Stimulated activated CD4-positive, alpha-beta T cell treated with anti-CD3 and anti-CD28 coated beads, Interleukin-15, amount 100 ng/mL, for 48 hours (primary cell): ENCODE measurements around the gene USP2.

Source experiments
- DNase-seq, 2 donors: peaks; one replicate each; pipeline ENCODE4 v3.0.0-alpha.2; 2020; ENCODE audit warnings: low read depth in 2 of 2

USP2 gene

GRCh38 chr11:119363081-119363850, 18.2 kb downstream of the USP2 start:
- DNase-seq = no peak

- DNase-seq = no peak
These were observed 18.8 kb downstream of the USP2 start for GRCh38 chr11:119362741-119363080.

GRCh38 chr11:119361941-119362725, 19.4 kb downstream of the USP2 start:
- no peak for DNase-seq

DNA sequence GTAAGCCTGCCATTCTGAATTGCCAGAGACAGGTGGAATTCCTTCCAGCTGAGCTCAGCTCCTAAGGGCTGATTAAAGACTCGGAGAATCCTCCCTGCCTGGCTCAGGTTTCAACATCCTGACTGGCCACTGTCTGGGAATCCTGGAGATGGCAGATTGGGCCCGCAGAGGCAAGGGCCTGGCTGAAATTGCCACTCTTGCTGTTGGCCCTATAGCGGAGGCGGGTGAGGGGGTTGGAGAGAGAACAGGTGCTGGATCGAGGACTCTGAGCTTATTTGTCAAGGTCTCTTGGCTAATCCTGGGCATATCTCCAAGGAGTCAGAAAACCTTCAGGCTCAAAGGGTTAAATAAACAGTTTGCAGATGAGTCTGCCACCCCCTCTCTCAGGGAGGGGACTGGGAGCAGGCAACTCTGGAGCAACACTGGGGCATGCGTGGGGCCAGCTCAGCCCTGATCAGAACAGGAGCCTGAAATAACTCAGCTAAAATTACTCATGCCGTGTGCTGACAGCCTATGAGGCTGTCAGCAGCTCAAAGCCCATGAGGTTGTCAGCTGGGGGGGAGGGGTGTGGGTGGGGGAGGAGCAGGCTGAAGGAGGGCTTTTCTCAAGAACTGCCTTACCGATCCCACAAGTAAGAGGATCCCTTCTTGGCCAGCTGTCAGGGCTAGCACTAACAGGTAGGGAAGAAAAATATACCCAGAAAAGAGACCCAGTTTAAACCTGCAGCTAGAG, 20.3 kb downstream of the USP2 start:
- peak; percentile 60 to 66 for DNase-seq

GRCh38 chr11:119359365-119360214, 21.9 kb downstream of the USP2 start:
- no peak for DNase-seq

DNA sequence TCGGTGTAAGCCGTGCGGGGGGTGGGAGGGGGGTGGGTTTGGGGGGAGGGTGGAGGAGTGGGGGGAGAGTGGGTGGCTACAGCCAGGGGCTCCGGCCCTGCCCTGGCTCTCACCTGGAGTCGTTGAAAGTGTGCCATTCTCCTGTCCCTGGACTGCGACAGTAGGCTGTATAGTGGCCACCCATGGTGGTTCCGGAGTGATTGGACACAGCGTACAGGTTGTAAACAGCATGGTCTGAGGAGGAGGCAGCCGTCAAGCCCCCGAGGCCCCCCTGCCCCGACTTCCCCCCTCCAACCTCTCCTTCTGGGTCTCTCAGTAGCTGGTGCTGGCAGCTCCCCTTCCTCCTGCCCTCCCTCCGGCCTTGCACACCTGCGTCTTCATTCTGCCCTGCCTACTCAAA, 24.4 kb downstream of the USP2 start:
- no peak for DNase-seq

- DNase-seq = peak; percentile 52 to 67
These were observed 25.0 kb downstream of the USP2 start for GRCh38 chr11:119356349-119357031.

- no peak for DNase-seq
These were observed 26.2 kb downstream of the USP2 start for GRCh38 chr11:119355091-119355843.

- no peak for DNase-seq
These were observed 28.6 kb downstream of the USP2 start for GRCh38 chr11:119352857-119353260.

DNA sequence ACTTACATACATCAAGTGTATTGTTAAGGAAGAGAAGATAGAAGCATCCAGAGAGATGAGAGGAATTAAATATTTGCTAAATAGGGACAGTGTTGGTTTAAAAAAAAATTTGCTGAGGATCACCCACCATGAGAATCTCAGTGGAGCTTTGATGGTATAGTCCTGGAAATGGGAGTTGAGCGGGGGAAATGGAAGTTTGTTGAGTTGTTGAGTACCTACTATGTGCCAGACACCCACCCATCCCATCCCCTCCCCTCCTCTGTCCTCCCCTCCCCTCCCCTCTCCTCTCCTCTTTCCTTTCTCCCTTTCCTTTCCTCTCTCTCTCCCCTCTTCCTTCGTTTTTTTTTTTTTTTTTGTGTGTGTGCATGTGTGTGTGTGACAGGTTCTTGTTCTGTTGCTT, 30.3 kb downstream of the USP2 start:
- no peak for DNase-seq

DNA sequence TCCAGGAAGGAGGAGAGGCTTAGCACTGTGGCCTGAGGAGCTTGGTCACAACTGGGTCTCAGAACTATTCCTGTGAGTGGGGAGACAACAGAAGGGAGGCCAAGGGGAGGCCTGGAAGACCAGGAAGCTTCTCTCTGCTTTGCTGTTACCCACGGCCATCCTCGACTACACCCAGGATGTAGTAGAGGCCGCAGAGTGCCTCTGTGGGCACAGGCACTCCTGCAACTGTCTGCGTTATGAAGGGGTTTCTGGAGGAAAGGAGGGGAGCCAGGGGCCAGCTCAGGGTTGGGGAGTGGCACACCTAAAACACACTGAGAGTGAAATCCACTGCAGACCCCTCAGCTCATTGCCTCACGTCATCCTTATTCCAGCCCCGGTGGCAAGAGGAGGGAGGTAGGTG, 31.2 kb downstream of the USP2 start:
- DNase-seq = no peak

DNA sequence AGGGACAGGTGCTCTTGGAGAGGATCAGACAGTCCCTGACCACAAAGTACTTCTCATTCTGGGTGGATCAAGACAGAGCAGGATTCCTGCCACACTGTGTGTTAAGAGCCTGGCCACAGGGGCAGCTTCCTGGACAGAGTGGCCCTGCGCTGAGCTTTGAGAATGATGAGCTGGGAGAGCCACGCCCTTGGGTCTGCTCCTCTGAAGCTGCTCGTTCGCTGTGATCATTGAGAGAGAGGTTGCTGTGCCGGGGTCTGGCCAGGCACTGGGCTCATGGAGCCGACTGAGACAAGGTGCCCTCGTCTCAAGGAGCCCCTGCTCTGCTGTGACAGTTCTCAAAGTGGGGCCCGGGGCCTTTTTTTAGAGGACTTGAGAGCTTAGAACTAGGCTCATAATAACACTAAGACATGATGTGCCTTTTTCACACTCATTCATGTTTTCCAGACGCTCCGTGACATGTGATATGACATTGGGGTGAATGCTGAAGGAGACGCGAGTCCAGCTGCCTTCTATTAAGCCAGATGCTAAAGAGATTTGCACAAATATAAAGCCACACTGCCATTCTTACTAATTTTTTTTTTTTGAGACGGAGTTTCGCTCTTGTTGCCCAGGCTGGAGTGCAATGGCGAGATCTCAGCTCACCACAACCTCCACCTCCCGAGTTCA, 33.4 kb downstream of the USP2 start:
- no peak for DNase-seq

DNA sequence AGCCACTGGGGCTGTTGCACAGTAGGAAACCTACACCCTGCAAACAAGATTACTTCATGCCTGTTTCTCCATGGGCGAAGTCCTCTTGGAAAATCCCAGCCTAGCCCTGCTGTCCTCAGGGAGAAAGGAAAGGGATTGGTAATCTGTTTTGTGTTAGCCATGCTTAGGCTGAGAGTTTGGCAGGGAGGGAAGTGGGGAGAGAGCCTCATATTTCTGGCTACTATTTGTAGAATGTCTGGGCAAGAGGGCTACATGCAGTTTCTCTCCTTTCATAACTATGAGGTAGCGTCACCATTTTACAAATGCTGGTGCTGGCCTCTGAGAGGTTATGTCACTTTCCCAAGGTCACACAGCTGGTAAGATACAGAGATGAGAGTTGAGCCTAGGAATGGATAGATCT, 34.2 kb downstream of the USP2 start:
- no peak for DNase-seq

DNA sequence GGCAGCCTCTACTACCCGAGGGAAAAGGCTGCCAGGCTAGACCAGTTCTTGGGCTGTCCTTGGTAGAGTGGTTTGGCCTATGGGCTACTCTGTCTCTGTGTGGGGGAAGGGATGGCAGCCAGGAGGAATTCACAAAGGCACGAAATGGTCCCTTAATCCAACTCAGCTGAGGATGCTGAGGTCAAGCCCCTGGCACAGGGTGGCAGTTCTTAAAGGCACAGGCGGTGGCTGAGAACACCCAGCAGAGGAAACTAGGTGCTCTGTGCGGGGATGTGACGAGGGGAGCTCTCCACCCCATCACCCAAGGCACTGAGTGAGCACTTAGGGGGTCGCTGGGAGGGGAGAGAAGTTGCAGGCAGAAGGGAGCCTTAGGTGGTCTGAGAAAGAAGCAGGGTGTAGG, 34.9 kb downstream of the USP2 start, which contains the start of gene MFRP:
Gene MFRP (minus strand): TSS at position 101 of the 400 bp plus-strand sequence. CDS start 192 bp downstream, outside the sequence.
- DNase-seq = no peak

DNA sequence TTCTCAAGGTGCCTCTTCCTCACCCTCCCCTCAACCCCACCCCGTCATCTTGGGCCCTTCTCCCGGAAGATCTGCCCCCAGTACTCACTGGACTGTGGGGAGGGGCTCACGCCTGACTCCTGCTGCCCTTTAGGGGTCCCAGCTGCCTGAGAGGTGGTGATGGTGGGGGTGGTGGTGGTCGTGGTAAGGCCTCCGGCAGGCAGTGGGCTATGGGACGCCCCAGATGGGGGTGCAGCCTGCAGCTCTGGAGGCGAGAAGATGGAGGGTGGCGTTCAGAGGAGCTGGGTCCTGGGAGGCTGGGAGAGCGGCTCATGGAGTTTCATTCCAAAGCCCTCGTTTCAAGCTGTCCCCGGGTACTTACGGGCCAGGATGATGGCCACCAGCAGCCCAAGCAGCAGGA, 35.8 kb downstream of the USP2 start:
- no peak for DNase-seq

DNA sequence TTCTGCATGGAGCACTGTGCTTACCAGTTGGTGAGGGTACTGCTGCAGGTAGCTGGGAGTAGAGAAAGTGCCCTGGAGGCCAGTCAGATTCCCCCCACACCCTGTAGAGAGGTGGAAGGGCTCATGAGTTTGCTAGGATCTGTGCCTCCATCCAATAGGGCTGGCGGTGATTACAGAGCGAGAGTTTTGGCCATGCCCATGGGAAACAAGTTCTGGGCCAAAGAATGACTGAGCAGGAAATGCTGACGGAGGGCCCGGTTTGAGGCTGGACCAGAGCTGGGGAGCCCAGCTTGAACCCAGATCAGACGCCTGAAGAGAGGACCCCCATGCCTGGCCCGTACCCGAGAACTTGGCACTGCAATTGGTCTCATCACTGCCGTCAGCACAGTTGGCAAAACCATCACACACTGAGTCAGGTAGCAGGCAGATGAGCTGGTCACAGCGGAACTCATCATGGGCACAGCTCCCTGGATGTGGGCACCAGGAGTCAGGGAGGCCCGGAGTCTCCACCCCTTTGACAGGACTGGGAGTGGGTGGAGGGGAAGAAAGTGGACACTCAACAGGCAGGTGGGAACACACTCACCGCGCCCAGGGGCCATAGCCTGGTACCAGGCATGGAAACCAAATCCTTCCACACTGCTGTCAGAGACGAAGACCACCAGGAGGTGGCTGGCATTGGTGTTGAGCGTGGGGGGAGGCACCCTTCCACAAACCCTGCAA, 37.0 kb downstream of the USP2 start:
- no peak for DNase-seq

DNA sequence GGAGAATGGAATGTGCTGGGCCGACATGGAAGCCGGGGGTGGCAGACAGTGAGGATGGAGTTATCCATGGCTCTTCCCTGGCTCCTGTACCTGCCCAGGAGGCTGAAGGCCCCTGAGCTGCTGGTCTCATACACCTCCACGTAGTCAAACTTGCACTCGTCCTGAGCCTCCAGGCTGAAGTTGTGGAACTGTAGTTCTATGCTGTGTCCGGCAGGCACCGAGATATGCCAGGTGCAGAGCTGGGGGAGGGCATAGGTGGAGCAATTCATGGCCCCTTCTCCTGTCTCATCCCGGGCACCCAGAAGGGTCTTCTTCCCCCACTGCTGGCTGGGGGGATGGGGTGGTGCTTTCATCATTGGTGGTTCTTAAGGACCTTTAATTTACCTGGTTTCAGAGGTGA, 37.8 kb downstream of the USP2 start:
- DNase-seq = no peak

- DNase-seq = no peak
These were observed 38.9 kb downstream of the USP2 start for GRCh38 chr11:119342362-119343130.

- no peak for DNase-seq
These were observed 39.5 kb downstream of the USP2 start for GRCh38 chr11:119342023-119342300.
